Mesodermal cell (in vitro differentiated cells): Measurements from ENCODE around the gene CELF1.
A peak's percentile ranks its signal among the peaks of the same experiment; 100 is the strongest.

Experiments
- H3K27ac ChIP-seq: 2 replicates; pipeline ENCODE4 v1.7.0; 2013; ENCODE audit warnings: mild to moderate bottlenecking, low read depth, low read length, moderate library complexity; ENCODE audit not compliant: severe bottlenecking
- H3K36me3 ChIP-seq: 2 replicates; pipeline ENCODE4 v1.7.1; 2013; ENCODE audit warnings: mild to moderate bottlenecking, low read length, moderate library complexity; ENCODE audit not compliant: control insufficient read depth, insufficient read depth
- H3K4me1 ChIP-seq: one replicate; pipeline ENCODE4 v1.7.1; 2013; ENCODE audit warnings: mild to moderate bottlenecking, low read length; ENCODE audit not compliant: insufficient read depth, control insufficient read depth, poor library complexity, severe bottlenecking
- H3K4me3 ChIP-seq: 2 replicates; pipeline ENCODE4 v1.7.0; 2013; ENCODE audit warnings: low read length, control low read depth, mild to moderate bottlenecking; ENCODE audit not compliant: insufficient read depth, poor library complexity, severe bottlenecking; ENCODE audit errors: extremely low read depth
- H3K9me3 ChIP-seq: 2 replicates; pipeline ENCODE4 v1.7.1; 2013; ENCODE audit warnings: mild to moderate bottlenecking, low read length, moderate library complexity; ENCODE audit not compliant: control insufficient read depth
- WGBS, 2 experiments: methylation state at CpG; one replicate each; pipeline ENCODE4 v1.1.5; 2013; ENCODE audit warnings: missing lambda C conversion rate in 2 of 2; ENCODE audit not compliant: insufficient coverage in 2 of 2; 5-methylcytosine and 5-hydroxymethylcytosine counted together

Gene CELF1

DNA sequence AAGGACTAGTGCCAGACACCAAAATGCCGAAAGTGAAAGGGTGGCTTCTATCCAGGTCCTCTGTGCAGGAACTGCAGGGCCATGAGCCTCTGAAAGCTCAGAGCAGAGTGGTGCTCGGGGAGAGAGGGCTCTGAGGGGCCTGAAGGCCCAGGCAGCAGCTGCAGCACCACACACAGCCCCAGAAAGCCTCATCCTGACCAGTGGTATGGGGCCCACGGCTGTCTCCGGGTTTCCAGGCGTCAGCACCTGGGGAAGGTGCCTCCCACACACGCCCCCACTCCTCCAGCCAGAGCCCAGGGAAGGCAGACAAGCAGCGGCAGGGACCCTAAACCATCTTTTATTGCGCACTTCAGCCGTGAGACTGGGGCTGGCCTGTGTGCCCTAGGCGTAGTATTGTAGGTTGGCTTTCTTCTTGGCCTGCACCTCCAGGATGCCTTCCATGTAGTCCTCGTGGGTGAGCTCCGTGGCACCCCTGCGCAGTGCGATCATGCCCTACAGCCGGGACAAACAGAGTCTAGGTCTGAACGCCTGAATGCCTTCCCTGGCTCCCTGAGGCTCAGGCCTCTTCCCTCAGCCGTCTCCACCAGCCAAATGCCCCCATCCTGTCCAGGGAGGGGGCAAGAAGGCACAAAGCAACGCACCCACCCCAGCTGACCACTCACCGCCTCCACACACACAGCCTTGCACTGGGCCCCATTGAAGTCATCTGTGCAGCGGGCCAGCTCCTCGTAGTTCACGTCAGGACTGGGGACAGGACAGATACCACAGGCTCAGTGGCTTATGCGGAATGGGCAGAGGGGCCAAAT lies 134.3 kb downstream of the CELF1 start:
- Histone ChIP-seq H3K27ac (no peak overlapping the region), H3K4me1 (peaks cover 16% of the 10 kb centered on the region), H3K4me3 (no peak overlapping the region), H3K9me3 (no peaks in the 10 kb centered on the region), H3K36me3 (peaks cover 86% of the 10 kb centered on the region)
- 96 to 98% methylated on average over 20 to 21 of the region's 23 CpGs for WGBS, 2 experiments

DNA sequence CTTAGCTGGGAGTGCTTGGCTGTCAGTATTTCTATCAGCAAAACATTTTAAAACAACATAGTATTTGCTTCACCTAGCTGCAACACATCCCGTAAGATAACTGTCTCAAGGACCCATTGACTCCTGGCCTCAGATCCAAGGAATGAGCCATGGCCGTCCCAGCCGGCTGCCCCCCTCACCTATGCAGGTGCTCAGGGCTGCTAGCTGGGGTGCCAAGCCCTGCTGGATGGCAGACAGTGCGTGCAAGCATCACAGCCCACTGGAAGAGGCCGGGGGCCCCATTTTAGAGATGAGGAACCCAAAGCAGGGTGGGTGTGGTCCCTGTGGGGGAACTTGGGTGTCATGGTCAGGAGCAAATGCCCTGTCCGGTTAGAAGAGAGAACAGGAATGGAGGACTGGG lies 135.2 kb downstream of the CELF1 start:
- Histone ChIP-seq H3K36me3 (peaks cover 84% of the 10 kb centered on the region), H3K4me1 (peaks cover 22% of the 10 kb centered on the region), H3K4me3 (no peak overlapping the region), H3K27ac (no peak overlapping the region), H3K9me3 (no peaks in the 10 kb centered on the region)
- WGBS, 2 experiments = 95 to 98% methylated on average over 6 of the region's 6 CpGs

DNA sequence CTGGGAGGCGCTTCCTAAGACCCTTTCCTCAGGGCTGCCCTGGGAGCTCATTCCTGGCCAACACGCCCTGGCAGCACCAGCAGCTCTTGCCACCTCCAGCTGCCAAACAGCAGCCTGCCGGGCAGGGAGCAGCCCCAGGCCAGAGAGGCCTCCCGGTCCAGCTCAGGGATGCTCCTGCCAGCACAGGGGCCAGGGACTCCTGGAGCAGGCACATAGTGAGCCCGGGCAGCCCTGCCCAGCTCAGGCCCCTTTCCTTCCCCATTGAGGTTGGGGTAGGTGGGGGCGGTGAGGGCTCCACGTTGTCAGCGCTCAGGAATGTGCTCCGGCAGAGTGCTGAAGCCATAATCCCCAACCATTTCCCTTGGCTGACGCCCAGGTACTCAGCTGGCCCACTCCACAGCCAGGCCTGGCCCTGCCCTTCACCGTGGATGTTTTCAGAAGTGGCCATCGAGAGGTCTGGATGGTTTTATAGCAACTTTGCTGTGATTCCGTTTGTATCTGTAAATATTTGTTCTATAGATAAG lies 136.9 kb downstream of the CELF1 start:
- peak overlapping the region; percentile 73 for H3K27ac ChIP-seq
- no peaks in the 10 kb centered on the region for H3K9me3 ChIP-seq
- peaks cover 22% of the 10 kb centered on the region for H3K4me1 ChIP-seq
- peaks cover 85% of the 10 kb centered on the region for H3K36me3 ChIP-seq
- no peak overlapping the region for H3K4me3 ChIP-seq
- WGBS, 2 experiments = 81 to 86% methylated on average over 4 to 8 of the region's 13 CpGs
